ENCODE measurements around the gene FERMT1.
"Not testable (repeated sequence)": the region's sequence is repeated elsewhere in the genome, so short reads cannot be mapped to it uniquely, and the experiment has no call there.

Gene FERMT1

GRCh38 chr20:6114696-6115095, 8.1 kb downstream of the FERMT1 start:
- no peak for DNase-seq

- no peak for DNase-seq
Observed at GRCh38 chr20:6113951-6114350, 8.9 kb downstream of the FERMT1 start.

- DNase-seq, result not testable (repeated sequence)
Observed at GRCh38 chr20:6112965-6113364, 9.9 kb downstream of the FERMT1 start.

- no peak for DNase-seq
Observed at GRCh38 chr20:6108330-6108729, 14.5 kb downstream of the FERMT1 start.

GRCh38 chr20:6104493-6105188, 18.2 kb downstream of the FERMT1 start:
- no peak for DNase-seq

GRCh38 chr20:6103301-6103700, 19.5 kb downstream of the FERMT1 start:
- DNase-seq, result no peak

GRCh38 chr20:6101346-6101745, 21.5 kb downstream of the FERMT1 start:
- DNase-seq, result no peak

- no peak for DNase-seq
Observed at GRCh38 chr20:6100246-6100645, 22.6 kb downstream of the FERMT1 start.

- DNase-seq, result no peak
Observed at GRCh38 chr20:6099819-6100218, 23.0 kb downstream of the FERMT1 start.

GRCh38 chr20:6095409-6095808, 27.4 kb downstream of the FERMT1 start:
- no peak for DNase-seq

GRCh38 chr20:6094565-6094964, 28.3 kb downstream of the FERMT1 start:
- DNase-seq, result no peak

- no peak for DNase-seq
Observed at GRCh38 chr20:6094063-6094462, 28.8 kb downstream of the FERMT1 start.

- DNase-seq, result no peak
Observed at GRCh38 chr20:6091661-6092060, 31.2 kb downstream of the FERMT1 start.

- DNase-seq, result no peak
Observed at GRCh38 chr20:6086868-6087267, 36.0 kb downstream of the FERMT1 start.

GRCh38 chr20:6083926-6084325, 38.9 kb downstream of the FERMT1 start:
- no peak for DNase-seq

- no peak for DNase-seq
Observed at GRCh38 chr20:6081236-6081635, 41.6 kb downstream of the FERMT1 start.

- DNase-seq, result no peak
Observed at GRCh38 chr20:6079016-6079415, 43.8 kb downstream of the FERMT1 start.

GRCh38 chr20:6075428-6076219, 47.2 kb downstream of the FERMT1 start:
- DNase-seq, result no peak

GRCh38 chr20:6074784-6075183, 48.0 kb downstream of the FERMT1 start:
- DNase-seq, result no peak

- peak; percentile 31 for DNase-seq
Observed at GRCh38 chr20:6074145-6074561, 48.7 kb downstream of the FERMT1 start.

- no peak for DNase-seq
Observed at GRCh38 chr20:6070829-6071695, 51.8 kb downstream of the FERMT1 start.

- DNase-seq, result no peak
Observed at GRCh38 chr20:6069669-6070068, 53.2 kb downstream of the FERMT1 start.

- DNase-seq, result no peak
Observed at GRCh38 chr20:6067763-6068318, 55.0 kb downstream of the FERMT1 start.

Measured in NCI-H510A (cell line).